ENCODE data around the gene SORL1. TPM values are rescaled to one million over a fixed set of nuclear protein-coding genes. Genes with fewer than 3 reads are reported as not detected.

Gene SORL1
- total and polyA plus RNA-seq, 2 of the 8 experiments (the other 6 are each of a cell fraction or from before 2014, with no cell fraction given), result 38.1 to 65.5 TPM

- TF ChIP-seq EGR1 (IDR thresholded peaks at IDR 0.05; ENCODE audit: borderline replicate concordance, low read depth, low read length) (no peak), SIN3A (conservative IDR thresholded peaks at IDR 0.05 in 1 of 2, IDR thresholded peaks at IDR 0.05 in 1 of 2; ENCODE audit: low read depth in 1 of 2, low read length in 2 of 2) (no peak)
Measured at GRCh38 chr11:121525376-121525775, 73.3 kb downstream of the SORL1 start (continued).

Data from H1 (cell line).